Measurements from ENCODE around the gene GBGT1. TPM values are rescaled to one million over a fixed set of nuclear protein-coding genes. Genes with fewer than 3 reads are reported as not detected.
A peak's percentile ranks its signal among the peaks of the same experiment; 100 is the strongest.

GBGT1 gene
- total and polyA plus RNA-seq, 9 of the 15 experiments (the other 6 are each of a cell fraction or from before 2014, with no cell fraction given): 0.55 to 25.8 (median 13.7) TPM

GRCh38 chr9:133144142-133144903, 19.4 kb downstream of the GBGT1 start (continued):
- TF ChIP-seq SIN3A (IDR thresholded peaks at IDR 0.05; ENCODE audit: borderline replicate concordance in 2 of 2, control insufficient read depth in 1 of 2, low read depth in 2 of 2, low read length in 2 of 2) (peak; percentile 38 to 62; a peak in 2 of 4 replicates), DPF2 (IDR thresholded peaks at IDR 0.05) (peak; percentile 72), PPARD (CRISPR knock-in tag; IDR thresholded peaks at IDR 0.05) (no peak), COPS2 (conservative IDR thresholded peaks at IDR 0.05) (no peak), HDAC2 (IDR thresholded peaks at IDR 0.05) (peak; percentile 85; the same call in 1 of the 2 replicates), ZNF174 (CRISPR knock-in tag; IDR thresholded peaks at IDR 0.05) (no peak), CREBBP (IDR thresholded peaks at IDR 0.05; ENCODE audit: low read depth, low read length) (no peak), KLF13 (tag; IDR thresholded peaks at IDR 0.05; ENCODE audit: borderline replicate concordance, low read depth) (peak; percentile 100), XRCC5 (IDR thresholded peaks at IDR 0.05; ENCODE audit: low read depth, low read length) (peak; percentile 41; the same call in 1 of the 2 replicates), ZNF23 (CRISPR knock-in tag; IDR thresholded peaks at IDR 0.05) (no peak), PCBP1 (IDR thresholded peaks at IDR 0.05; ENCODE audit: low read depth, low read length, poor library complexity, severe bottlenecking) (peak; percentile 24), ESRRA (IDR thresholded peaks at IDR 0.05; ENCODE audit: borderline replicate concordance, low read depth) (peak; percentile 34; the same call in 1 of the 2 replicates), L3MBTL2 (IDR thresholded peaks at IDR 0.05) (peak; percentile 84), MAFG (tag; conservative IDR thresholded peaks at IDR 0.05) (peak; percentile 53), ZNF518B (CRISPR knock-in tag; IDR thresholded peaks at IDR 0.05) (no peak), ZZZ3 (IDR thresholded peaks at IDR 0.05) (no peak), PURB (CRISPR knock-in tag; IDR thresholded peaks at IDR 0.05; ENCODE audit: low read depth) (no peak), NFIC (IDR thresholded peaks at IDR 0.05) (0 out of 2 replicates have a peak, but pooled peaks have one; percentile 18), ZNF232 (CRISPR knock-in tag; IDR thresholded peaks at IDR 0.05) (no peak), HNRNPUL1 (IDR thresholded peaks at IDR 0.05; ENCODE audit: low read length) (no peak), WHSC1 (IDR thresholded peaks at IDR 0.05; ENCODE audit: low read length) (no peak), MXI1 (IDR thresholded peaks at IDR 0.05; ENCODE audit: low read depth, low read length) (0 out of 2 replicates have a peak, but pooled peaks have one; percentile 10), RB1 (IDR thresholded peaks at IDR 0.05; ENCODE audit: low read depth) (peak; percentile 92), ZNF263 (CRISPR knock-in tag; IDR thresholded peaks at IDR 0.05; ENCODE audit: borderline replicate concordance) (peak; percentile 97), KDM1A (IDR thresholded peaks at IDR 0.05) (no peak), ZNF3 (CRISPR knock-in tag; IDR thresholded peaks at IDR 0.05) (no peak)
- TF ChIP-seq, protein P1, sequence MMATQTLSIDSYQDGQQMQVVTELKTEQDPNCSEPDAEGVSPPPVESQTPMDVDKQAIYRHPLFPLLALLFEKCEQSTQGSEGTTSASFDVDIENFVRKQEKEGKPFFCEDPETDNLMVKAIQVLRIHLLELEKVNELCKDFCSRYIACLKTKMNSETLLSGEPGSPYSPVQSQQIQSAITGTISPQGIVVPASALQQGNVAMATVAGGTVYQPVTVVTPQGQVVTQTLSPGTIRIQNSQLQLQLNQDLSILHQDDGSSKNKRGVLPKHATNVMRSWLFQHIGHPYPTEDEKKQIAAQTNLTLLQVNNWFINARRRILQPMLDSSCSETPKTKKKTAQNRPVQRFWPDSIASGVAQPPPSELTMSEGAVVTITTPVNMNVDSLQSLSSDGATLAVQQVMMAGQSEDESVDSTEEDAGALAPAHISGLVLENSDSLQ (IDR thresholded peaks at IDR 0.05): peak; percentile 57

Measured in K562 (cell line).